Gastrocnemius medialis (tissue), 4 donors: ENCODE data around the gene PBXIP1.

Source experiments
- POLR2A ChIP-seq, 2 donors: fragments of 450-650 bp; IDR thresholded peaks; one replicate each; pipeline ENCODE4 v1.6.1; 2017; ENCODE audit warnings: antibody characterized with exemption in 2 of 2, mild to moderate bottlenecking in 2 of 2, moderate library complexity in 2 of 2
- TF ChIP-seq, protein P1 (sequence below), 5 experiments: fragments of 450-650 bp in 3 of 5; fragments of 200-600 bp in 2 of 5; sonication (generic) in 2 of 5; IDR thresholded peaks in 4 of 5; conservative IDR thresholded peaks in 1 of 5; 1 replicate in 4 of 5; 2 replicates in 1 of 5; pipeline ENCODE4 v1.5.1; 2016 to 2019; ENCODE audit warnings: antibody characterized with exemption in 5 of 5, mild to moderate bottlenecking in 3 of 5, moderate library complexity in 3 of 5

DNA sequence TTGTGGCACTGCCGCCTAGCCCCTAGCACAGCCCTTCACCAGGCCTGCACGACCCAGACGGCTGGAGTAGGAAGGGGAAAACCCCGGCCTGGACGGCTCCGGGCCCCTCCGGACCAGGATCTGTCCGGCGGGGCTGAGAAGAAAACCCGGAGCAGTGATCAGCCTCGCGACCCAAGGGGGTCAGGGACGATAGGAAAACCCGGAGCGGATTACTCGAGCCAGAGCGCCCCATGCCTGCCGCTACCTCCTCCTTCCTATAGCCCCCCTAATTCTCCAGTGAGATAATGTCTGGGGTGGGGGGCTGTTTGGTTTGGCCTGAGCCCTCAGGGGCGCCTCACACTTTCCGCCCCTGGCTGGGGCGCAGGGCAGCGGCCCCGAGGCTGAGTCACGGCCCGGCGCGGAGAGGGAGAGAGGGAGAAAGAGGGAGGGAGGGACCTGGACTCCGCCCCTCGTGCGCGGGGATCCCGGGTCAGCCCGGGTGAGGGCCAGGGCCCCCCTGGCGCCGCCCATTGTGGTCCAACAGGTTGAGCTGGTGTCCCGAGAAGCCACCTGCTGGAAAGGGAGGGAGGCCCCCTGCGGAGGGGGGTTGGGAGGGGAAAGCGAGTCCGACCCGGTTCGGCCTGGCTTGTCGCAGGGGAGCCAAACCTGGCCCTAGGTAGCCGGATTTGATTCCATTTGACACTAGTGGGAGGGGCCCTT, 45.0 kb upstream of the PBXIP1 start:
- TF ChIP-seq, protein P1, sequence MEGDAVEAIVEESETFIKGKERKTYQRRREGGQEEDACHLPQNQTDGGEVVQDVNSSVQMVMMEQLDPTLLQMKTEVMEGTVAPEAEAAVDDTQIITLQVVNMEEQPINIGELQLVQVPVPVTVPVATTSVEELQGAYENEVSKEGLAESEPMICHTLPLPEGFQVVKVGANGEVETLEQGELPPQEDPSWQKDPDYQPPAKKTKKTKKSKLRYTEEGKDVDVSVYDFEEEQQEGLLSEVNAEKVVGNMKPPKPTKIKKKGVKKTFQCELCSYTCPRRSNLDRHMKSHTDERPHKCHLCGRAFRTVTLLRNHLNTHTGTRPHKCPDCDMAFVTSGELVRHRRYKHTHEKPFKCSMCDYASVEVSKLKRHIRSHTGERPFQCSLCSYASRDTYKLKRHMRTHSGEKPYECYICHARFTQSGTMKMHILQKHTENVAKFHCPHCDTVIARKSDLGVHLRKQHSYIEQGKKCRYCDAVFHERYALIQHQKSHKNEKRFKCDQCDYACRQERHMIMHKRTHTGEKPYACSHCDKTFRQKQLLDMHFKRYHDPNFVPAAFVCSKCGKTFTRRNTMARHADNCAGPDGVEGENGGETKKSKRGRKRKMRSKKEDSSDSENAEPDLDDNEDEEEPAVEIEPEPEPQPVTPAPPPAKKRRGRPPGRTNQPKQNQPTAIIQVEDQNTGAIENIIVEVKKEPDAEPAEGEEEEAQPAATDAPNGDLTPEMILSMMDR (IDR thresholded peaks at IDR 0.05 in 4 of 5, conservative IDR thresholded peaks at IDR 0.05 in 1 of 5) = peak in 4 of 5 experiments; percentile 3 to 52 (median 36)
- peak; percentile 90 to 92 for TF ChIP-seq POLR2A (IDR thresholded peaks at IDR 0.05)
